PC-3 (cell line): Measurements from ENCODE around the gene PSMF1. TPM values are rescaled to one million over a fixed set of nuclear protein-coding genes. Genes with fewer than 3 reads are reported as not detected.

Experiments used
- ATAC-seq: fragments of 200-7000 bp; cut with Tn5 transposase; 2 replicates; pipeline ENCODE4 v1.9.1; 2020; ENCODE audit warnings: mild to moderate bottlenecking, moderate library complexity
- BruUV-seq: library from RNA; stranded (reverse); fragments of 400-500 nt; replicated peaks from 2 replicates; lab custom pipeline; 2021; lab: Mats Ljungman, UMichigan
- CTCF ChIA-PET: fragments of 300-600 bp; sonication (Branson Sonifier 250); formaldehyde crosslinking; loops from one replicate; lab custom pipeline; 2022; ENCODE audit warnings: antibody characterized with exemption; lab: Charles Lee
- POLR2A ChIA-PET: fragments of 300-600 bp; sonication (Branson Sonifier 250); formaldehyde crosslinking; loops from one replicate; lab custom pipeline; 2022; ENCODE audit warnings: antibody characterized with exemption; ENCODE audit not compliant: unreplicated experiment; lab: Charles Lee
- DNase-seq: peaks from one replicate; pipeline ENCODE4 v3.0.0-alpha.2; 2015
- H2AFZ ChIP-seq: fragments of 300-600 bp; sonication (generic); 2 replicates; pipeline ENCODE4 v1.6.0; 2016; ENCODE audit warnings: antibody characterized with exemption, low read length
- H3F3A ChIP-seq: fragments of 300-600 bp; sonication (generic); one replicate; pipeline ENCODE4 v1.6.0; 2017; ENCODE audit warnings: antibody characterized with exemption, low read length, control low read depth, mild to moderate bottlenecking; ENCODE audit not compliant: unreplicated experiment
- H3K27ac ChIP-seq: fragments of 300-600 bp; sonication (generic); 2 replicates; pipeline ENCODE4 v1.5.1; 2016; ENCODE audit warnings: mild to moderate bottlenecking, low read length
- H3K27me3 ChIP-seq: fragments of 300-600 bp; sonication (generic); 2 replicates; pipeline ENCODE4 v1.6.1; 2016; ENCODE audit warnings: low read length, mixed read lengths
- H3K36me3 ChIP-seq: fragments of 300-600 bp; sonication (generic); 2 replicates; pipeline ENCODE4 v1.6.1; 2016; ENCODE audit warnings: low read depth, mixed run types, low read length, mixed read lengths
- H3K4me1 ChIP-seq: fragments of 300-600 bp; sonication (generic); 2 replicates; pipeline ENCODE4 v1.5.1; 2016; ENCODE audit warnings: low read length; ENCODE audit not compliant: insufficient read depth
- H3K4me2 ChIP-seq: fragments of 300-600 bp; sonication (generic); 2 replicates; pipeline ENCODE4 v1.6.0; 2016; ENCODE audit warnings: low read length
- H3K4me3 ChIP-seq: fragments of 300-600 bp; sonication (generic); 2 replicates; pipeline ENCODE4 v1.5.1; 2016; ENCODE audit warnings: mild to moderate bottlenecking, low read length, mixed read lengths
- H3K79me2 ChIP-seq: fragments of 300-600 bp; sonication (generic); 2 replicates; pipeline ENCODE4 v1.6.1; 2017; ENCODE audit warnings: low read length, mixed read lengths
- H3K9ac ChIP-seq: fragments of 300-600 bp; sonication (generic); 2 replicates; pipeline ENCODE4 v1.6.0; 2016; ENCODE audit warnings: mild to moderate bottlenecking, low read length
- H3K9me2 ChIP-seq: fragments of 300-600 bp; sonication (generic); replicated peaks from 2 replicates; pipeline ENCODE4 v1.6.1; 2016; ENCODE audit warnings: mixed run types, low read length, mixed read lengths
- H3K9me3 ChIP-seq: fragments of 300-600 bp; sonication (generic); 2 replicates; pipeline ENCODE4 v1.6.1; 2016; ENCODE audit warnings: low read length, mixed read lengths
- H4K20me1 ChIP-seq: fragments of 300-600 bp; sonication (generic); 2 replicates; pipeline ENCODE4 v1.6.1; 2016; ENCODE audit warnings: low read length, mixed read lengths
- EZH2 ChIP-seq: fragments of 300-600 bp; sonication (generic); IDR thresholded peaks from one replicate; pipeline ENCODE4 v1.6.1; 2017; ENCODE audit warnings: antibody characterized with exemption, mild to moderate bottlenecking, low read length; ENCODE audit not compliant: unreplicated experiment
- EZH2phosphoT487 ChIP-seq: fragments of 300-600 bp; sonication (generic); IDR thresholded peaks from 2 replicates; pipeline ENCODE4 v1.6.1; 2018; ENCODE audit warnings: mild to moderate bottlenecking, antibody characterized with exemption, low read length, borderline replicate concordance
- intact Hi-C: fragments of 100-400 bp; cut with micrococcal nuclease; formaldehyde crosslinking; loops from 2 replicates; pipeline ENCODE4 v1.9.0; 2023
- total RNA-seq: library from RNA; depleted of rRNA; stranded (reverse); fragments of >200 nt; gene quantifications from 2 replicates; pipeline ENCODE4 v1.2.3, GENCODE V29; 2014
- TF ChIP-seq, protein P1 (sequence below): fragments of 300-600 bp; sonication (generic); conservative IDR thresholded peaks from 2 replicates; pipeline ENCODE4 v1.5.1; 2017; ENCODE audit warnings: antibody characterized with exemption, low read depth, mild to moderate bottlenecking, low read length

Gene PSMF1
- total RNA-seq, 1 experiment from 2014 or later = 60.8 TPM

GRCh38 chr20:1204576-1204975, 86.2 kb downstream of the PSMF1 start:
- intact Hi-C loops = no loop called here
- no peak overlapping the region for H3K27ac ChIP-seq
- TF ChIP-seq, protein P1, sequence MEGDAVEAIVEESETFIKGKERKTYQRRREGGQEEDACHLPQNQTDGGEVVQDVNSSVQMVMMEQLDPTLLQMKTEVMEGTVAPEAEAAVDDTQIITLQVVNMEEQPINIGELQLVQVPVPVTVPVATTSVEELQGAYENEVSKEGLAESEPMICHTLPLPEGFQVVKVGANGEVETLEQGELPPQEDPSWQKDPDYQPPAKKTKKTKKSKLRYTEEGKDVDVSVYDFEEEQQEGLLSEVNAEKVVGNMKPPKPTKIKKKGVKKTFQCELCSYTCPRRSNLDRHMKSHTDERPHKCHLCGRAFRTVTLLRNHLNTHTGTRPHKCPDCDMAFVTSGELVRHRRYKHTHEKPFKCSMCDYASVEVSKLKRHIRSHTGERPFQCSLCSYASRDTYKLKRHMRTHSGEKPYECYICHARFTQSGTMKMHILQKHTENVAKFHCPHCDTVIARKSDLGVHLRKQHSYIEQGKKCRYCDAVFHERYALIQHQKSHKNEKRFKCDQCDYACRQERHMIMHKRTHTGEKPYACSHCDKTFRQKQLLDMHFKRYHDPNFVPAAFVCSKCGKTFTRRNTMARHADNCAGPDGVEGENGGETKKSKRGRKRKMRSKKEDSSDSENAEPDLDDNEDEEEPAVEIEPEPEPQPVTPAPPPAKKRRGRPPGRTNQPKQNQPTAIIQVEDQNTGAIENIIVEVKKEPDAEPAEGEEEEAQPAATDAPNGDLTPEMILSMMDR = no peak
- TF ChIP-seq EZH2phosphoT487 = no peak
- TF ChIP-seq EZH2 = no peak
- no peak overlapping the region for H3K4me3 ChIP-seq
- no peaks in the 10 kb centered on the region for H3K79me2 ChIP-seq
- CTCF ChIA-PET = no interaction called here
- H3K9me3 ChIP-seq = no peaks in the 10 kb centered on the region
- POLR2A ChIA-PET = no interaction called here
- BruUV-seq = no TSS peak
- no peaks in the 10 kb centered on the region for H3F3A ChIP-seq
- no peak for DNase-seq
- no peak overlapping the region for H2AFZ ChIP-seq
- H3K36me3 ChIP-seq = no peaks in the 10 kb centered on the region
- peaks cover 5% of the 10 kb centered on the region; the same call in 1 of the 2 replicates for H3K4me1 ChIP-seq
- no peak overlapping the region for H3K9ac ChIP-seq
- no peaks in the 10 kb centered on the region for H3K9me2 ChIP-seq
- H3K27me3 ChIP-seq = no peaks in the 10 kb centered on the region
- no peak for ATAC-seq
- H3K4me2 ChIP-seq = no peak overlapping the region
- no peaks in the 10 kb centered on the region for H4K20me1 ChIP-seq

GRCh38 chr20:1205802-1206201, 87.4 kb downstream of the PSMF1 start:
- Histone ChIP-seq H3K4me3 (no peak overlapping the region), H3K9me3 (no peaks in the 10 kb centered on the region), H3K27ac (no peak overlapping the region), H3K4me2 (no peak overlapping the region), H3K9ac (no peak overlapping the region), H3K79me2 (no peaks in the 10 kb centered on the region), H4K20me1 (no peaks in the 10 kb centered on the region), H2AFZ (no peak overlapping the region), H3F3A (no peaks in the 10 kb centered on the region), H3K4me1 (peaks cover 5% of the 10 kb centered on the region; the same call in 1 of the 2 replicates), H3K36me3 (no peaks in the 10 kb centered on the region), H3K9me2 (no peaks in the 10 kb centered on the region), H3K27me3 (no peaks in the 10 kb centered on the region)
- intact Hi-C loops = no loop called here
- no peak for ATAC-seq
- DNase-seq = no peak
- ChIA-PET CTCF (interaction anchor here (0.6 kb wide), 1 partner anchor 165 kb away, joined by 3 read pairs; no protein-coding TSS in a partner anchor), POLR2A (no interaction called here)
- TF ChIP-seq EZH2phosphoT487 (no peak), EZH2 (no peak)
- TF ChIP-seq, protein P1 = no peak
- no TSS peak for BruUV-seq

GRCh38 chr20:1206366-1207148, 88.2 kb downstream of the PSMF1 start:
- intact Hi-C loops = no loop called here
- DNase-seq (no peak), ATAC-seq (no peak)
- TF ChIP-seq EZH2phosphoT487 (no peak), EZH2 (no peak)
- TF ChIP-seq, protein P1 = no peak
- H3K79me2 ChIP-seq = no peaks in the 10 kb centered on the region
- H2AFZ ChIP-seq = no peak overlapping the region
- H4K20me1 ChIP-seq = no peaks in the 10 kb centered on the region
- H3K9me3 ChIP-seq = no peaks in the 10 kb centered on the region
- ChIA-PET POLR2A (no interaction called here), CTCF (no interaction called here)
- H3K27me3 ChIP-seq = no peaks in the 10 kb centered on the region
- H3K9ac ChIP-seq = no peak overlapping the region
- no peaks in the 10 kb centered on the region for H3F3A ChIP-seq
- no peak overlapping the region for H3K4me2 ChIP-seq
- H3K9me2 ChIP-seq = no peaks in the 10 kb centered on the region
- H3K4me3 ChIP-seq = no peak overlapping the region
- H3K27ac ChIP-seq = no peak overlapping the region
- no peaks in the 10 kb centered on the region for H3K36me3 ChIP-seq
- no TSS peak for BruUV-seq
- peaks cover 5% of the 10 kb centered on the region; the same call in 1 of the 2 replicates for H3K4me1 ChIP-seq
